GM12878 (cell line): ENCODE results near the gene GRM1. TPM values are rescaled to one million over a fixed set of nuclear protein-coding genes. Genes with fewer than 3 reads are reported as not detected.

Experiments used
- ATAC-seq: fragments of 200-7000 bp; cut with Tn5 transposase; 3 replicates; pipeline ENCODE4 v1.9.1; 2020; ENCODE audit warnings: mild to moderate bottlenecking, moderate library complexity
- BruUV-seq: library from RNA; stranded (reverse); fragments of 400-500 nt; replicated peaks from 2 replicates; lab custom pipeline; 2021; lab: Mats Ljungman, UMichigan
- CTCF ChIA-PET: fragments of 300-600 bp; sonication (Branson Sonifier 250); formaldehyde crosslinking; extraction: SDS; loops from one replicate; lab custom pipeline; 2021; ENCODE audit warnings: inconsistent platforms; lab: Yijun Ruan, JAX
- POLR2A ChIA-PET: fragments of 350-600 bp; formaldehyde crosslinking; extraction: SDS; loops from one replicate; lab custom pipeline; 2021; ENCODE audit warnings: inconsistent platforms; lab: Charles Lee
- RAD21 ChIA-PET: fragments of 300-600 bp; sonication (Branson Sonifier 250); formaldehyde crosslinking; loops from one replicate; lab custom pipeline; 2023; ENCODE audit warnings: antibody characterized with exemption; ENCODE audit not compliant: unreplicated experiment; lab: Charles Lee
- SMC1A ChIA-PET: fragments of 300-600 bp; sonication (Branson Sonifier 250); formaldehyde crosslinking; loops from one replicate; lab custom pipeline; 2023; ENCODE audit not compliant: unreplicated experiment, uncharacterized antibody; lab: Charles Lee
- DNase-seq: peaks from one replicate; pipeline ENCODE4 v3.0.0-alpha.2; 2011; ENCODE audit warnings: low read depth, low spot score
- FAIRE-seq: peaks from 3 replicates; lab custom pipeline; 2011; peaks lifted over from hg19 to GRCh38; lab: Jason Lieb, UNC
- H2AFZ ChIP-seq: 2 replicates; pipeline ENCODE4 v1.6.0; 2011; ENCODE audit warnings: low read depth, low read length, control low read depth; ENCODE audit not compliant: control insufficient read depth
- H3K27ac ChIP-seq: 2 replicates; pipeline ENCODE4 v1.5.1; 2011; ENCODE audit warnings: control low read depth; ENCODE audit not compliant: control insufficient read depth, insufficient read depth
- H3K27me3 ChIP-seq, 2 experiments: replicated peaks in 1 of 2; 2 replicates each; pipeline versions ENCODE4 v1.6.0 to v1.6.1; 2011; ENCODE audit warnings: low read length in 1 of 2; ENCODE audit not compliant: control insufficient read depth in 2 of 2, insufficient read depth in 2 of 2
- H3K36me3 ChIP-seq, 2 experiments: 2 replicates each; pipeline ENCODE4 v1.5.1; 2011; ENCODE audit warnings: low read length in 1 of 2; ENCODE audit not compliant: control insufficient read depth in 2 of 2, insufficient read depth in 2 of 2
- H3K4me1 ChIP-seq: 2 replicates; pipeline ENCODE4 v1.6.1; 2011; ENCODE audit warnings: mild to moderate bottlenecking, low read length, moderate library complexity, mixed read lengths; ENCODE audit not compliant: control insufficient read depth, insufficient read depth
- H3K4me2 ChIP-seq: 2 replicates; pipeline ENCODE4 v1.6.0; 2011; ENCODE audit warnings: control low read depth; ENCODE audit not compliant: control insufficient read depth, insufficient read depth
- H3K4me3 ChIP-seq: fragments of 200-600 bp; sonication (generic); 2 replicates; pipeline ENCODE4 v1.5.1; 2016
- H3K79me2 ChIP-seq: 2 replicates; pipeline ENCODE4 v1.6.0; 2011; ENCODE audit warnings: low read length; ENCODE audit not compliant: control insufficient read depth, insufficient read depth
- H3K9ac ChIP-seq: 2 replicates; pipeline ENCODE4 v1.8.0; 2011; ENCODE audit warnings: low read length, control low read depth, mixed read lengths; ENCODE audit not compliant: control insufficient read depth, insufficient read depth
- H3K9me3 ChIP-seq: replicated peaks from 3 replicates; pipeline ENCODE4 v1.5.1; 2011; ENCODE audit warnings: mild to moderate bottlenecking, low read length; ENCODE audit not compliant: control insufficient read depth, insufficient read depth
- H4K20me1 ChIP-seq: 2 replicates; pipeline ENCODE4 v1.6.0; 2011; ENCODE audit not compliant: control insufficient read depth, insufficient read depth
- ATF3 ChIP-seq: IDR thresholded peaks from 2 replicates; pipeline ENCODE4 v1.6.1; 2011; ENCODE audit warnings: low read depth, mild to moderate bottlenecking, low read length, moderate library complexity, borderline replicate concordance; ENCODE audit errors: extremely low read depth
- BHLHE40 ChIP-seq, 2 experiments: fragments of 450-650 bp in 1 of 2; IDR thresholded peaks; 2 replicates each; pipeline ENCODE4 v1.6.1; 2011 to 2017; ENCODE audit warnings: low read depth in 2 of 2, borderline replicate concordance in 1 of 2, improper control_type of control experiment in 1 of 2, low read length in 1 of 2, mild to moderate bottlenecking in 1 of 2
- CEBPB ChIP-seq, 2 experiments: fragments of 150-350 bp in 1 of 2; IDR thresholded peaks; 2 replicates each; pipeline ENCODE4 v1.6.1; 2012 to 2014; ENCODE audit warnings: low read depth in 2 of 2, low read length in 2 of 2, borderline replicate concordance in 1 of 2, inconsistent platforms in 1 of 2
- EED ChIP-seq: sonication (generic); IDR thresholded peaks from 2 replicates; pipeline ENCODE4 v1.6.1; 2016; ENCODE audit warnings: antibody characterized with exemption, low read depth
- MLLT1 ChIP-seq: fragments of 450-650 bp; IDR thresholded peaks from 2 replicates; pipeline ENCODE4 v1.6.1; 2016; ENCODE audit warnings: mild to moderate bottlenecking
- NR2C1 ChIP-seq: fragments of 450-650 bp; IDR thresholded peaks from 2 replicates; pipeline ENCODE4 v1.6.1; 2017; ENCODE audit warnings: antibody characterized with exemption, mild to moderate bottlenecking, moderate library complexity
- NR2F1 ChIP-seq: fragments of 450-650 bp; conservative IDR thresholded peaks from 2 replicates; pipeline ENCODE4 v1.6.1; 2017; ENCODE audit warnings: mild to moderate bottlenecking
- RCOR1 ChIP-seq: conservative IDR thresholded peaks from 2 replicates; pipeline ENCODE4 v1.6.1; 2012; ENCODE audit warnings: low read depth, low read length, improper control_type of control experiment
- RFX5 ChIP-seq: IDR thresholded peaks from 2 replicates; pipeline ENCODE4 v1.6.1; 2011; ENCODE audit warnings: low read depth, low read length, improper control_type of control experiment
- STAT1 ChIP-seq: fragments of 450-650 bp; conservative IDR thresholded peaks from 2 replicates; pipeline ENCODE4 v1.6.1; 2014; ENCODE audit warnings: antibody characterized with exemption, mild to moderate bottlenecking
- SUPT20H ChIP-seq: IDR thresholded peaks from 2 replicates; pipeline ENCODE4 v1.6.1; 2011; ENCODE audit warnings: low read depth, mild to moderate bottlenecking, low read length, moderate library complexity, borderline replicate concordance; ENCODE audit not compliant: control insufficient read depth
- ZNF217 ChIP-seq: fragments of 450-650 bp; IDR thresholded peaks from 2 replicates; pipeline ENCODE4 v1.6.1; 2017; ENCODE audit warnings: antibody characterized with exemption, mild to moderate bottlenecking
- ZSCAN29 ChIP-seq: fragments of 450-650 bp; IDR thresholded peaks from 2 replicates; pipeline ENCODE4 v1.6.1; 2017; ENCODE audit warnings: mild to moderate bottlenecking, moderate library complexity
- WGBS: methylation state at CpG from one replicate; pipeline ENCODE4 v1.1.6; 2016; ENCODE audit warnings: low lambda C conversion rate; ENCODE audit not compliant: insufficient replicate concordance, insufficient coverage; ENCODE audit errors: missing lambda C conversion rate; 5-methylcytosine and 5-hydroxymethylcytosine counted together
- in situ Hi-C: fragments of 300-500 bp; cut with MboI; formaldehyde crosslinking; loops from 9 replicates; pipeline ENCODE4 v1.14.3; 2018; ENCODE audit warnings: mixed read lengths
- intact Hi-C: fragments of 100-400 bp; cut with micrococcal nuclease; formaldehyde crosslinking; loops from one replicate; pipeline ENCODE4 v1.14.2; 2022; ENCODE audit not compliant: unreplicated experiment
- polyA plus RNA-seq, 11 experiments: library from polyadenylated mRNA; depleted of rRNA in 4 of 11; unstranded in 6 of 11; stranded (reverse) in 5 of 11; fragments of >200 nt; fragmentation: Nextera tagmentation in 4 of 11; fragmentation: Illumina TruSeq in 1 of 11; extraction: Ambion mirVana in 4 of 11; extraction: Trizol in 1 of 11; gene quantifications; 1 replicate in 1 of 11; 2 replicates in 10 of 11; pipeline versions ENCODE4 v1.2.1 to v1.2.3, GENCODE V29; 2011 to 2016; ENCODE audit warnings: inconsistent platforms in 2 of 11, missing spikeins in 2 of 11, low read depth in 1 of 11
- total RNA-seq, 4 experiments: library from RNA; depleted of rRNA in 3 of 4; stranded (reverse); fragments of >200 nt in 3 of 4; fragmentation: Illumina TruSeq in 1 of 4; extraction: Trizol in 1 of 4; gene quantifications; 2 replicates each; pipeline versions ENCODE4 v1.2.1 to v1.2.3, GENCODE V29; 2013 to 2021
- TF ChIP-seq, protein P1 (sequence below): fragments of 450-650 bp; IDR thresholded peaks from 2 replicates; pipeline ENCODE4 v1.6.1; 2017; ENCODE audit warnings: mild to moderate bottlenecking, moderate library complexity

The GRM1 gene
- total and polyA plus RNA-seq, 10 of the 15 experiments (the other 5 are each of a cell fraction or from before 2014, with no cell fraction given), result 0.04 TPM; not detected in 9

DNA sequence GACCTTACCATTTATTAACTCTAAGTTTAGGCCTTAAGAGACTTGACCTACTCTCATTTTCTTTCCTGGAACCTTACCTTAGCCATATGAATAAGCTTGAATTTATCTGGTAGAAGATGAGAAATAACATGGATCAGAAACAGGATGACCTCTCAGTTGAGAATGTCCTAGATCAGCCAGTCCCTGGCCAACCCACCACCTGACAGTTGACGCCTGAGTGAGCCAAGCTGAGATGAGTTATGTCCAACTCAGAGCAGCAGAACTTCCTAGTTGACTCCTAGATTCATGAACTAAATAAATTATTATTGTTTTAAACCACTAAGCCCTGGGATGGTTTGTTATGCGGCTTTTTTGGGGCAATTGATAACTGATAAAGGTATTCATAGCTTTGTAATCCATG lies 281.8 kb downstream of the GRM1 start:
- Histone ChIP-seq H4K20me1 (no peaks in the 10 kb centered on the region), H3K9me3 (no peaks in the 10 kb centered on the region), H3K27ac (no peak overlapping the region), H3K79me2 (no peaks in the 10 kb centered on the region), H2AFZ (no peak overlapping the region), H3K4me3 (no peak overlapping the region), H3K36me3 (no peaks in the 10 kb centered on the region), H3K4me2 (no peak overlapping the region), H3K27me3 (no peaks in the 10 kb centered on the region), H3K9ac (no peak overlapping the region), H3K4me1 (no peaks in the 10 kb centered on the region)
- BruUV-seq, result no TSS peak
- 46% methylated on average over 2 of the region's 2 CpGs for WGBS
- intact Hi-C loops, result no loop called here
- FAIRE-seq (no peak), ATAC-seq (no peak), DNase-seq (no peak)
- SMC1A ChIA-PET, result no interaction called here
- POLR2A ChIA-PET, result no interaction called here
- no peak for TF ChIP-seq SUPT20H
- TF ChIP-seq RCOR1, result no peak
- TF ChIP-seq ATF3, result no peak
- no peak for TF ChIP-seq MLLT1
- TF ChIP-seq NR2F1, result no peak
- TF ChIP-seq NR2C1, result no peak
- TF ChIP-seq STAT1, result no peak
- TF ChIP-seq EED, result no peak
- no peak for TF ChIP-seq ZNF217
- TF ChIP-seq, protein P1, sequence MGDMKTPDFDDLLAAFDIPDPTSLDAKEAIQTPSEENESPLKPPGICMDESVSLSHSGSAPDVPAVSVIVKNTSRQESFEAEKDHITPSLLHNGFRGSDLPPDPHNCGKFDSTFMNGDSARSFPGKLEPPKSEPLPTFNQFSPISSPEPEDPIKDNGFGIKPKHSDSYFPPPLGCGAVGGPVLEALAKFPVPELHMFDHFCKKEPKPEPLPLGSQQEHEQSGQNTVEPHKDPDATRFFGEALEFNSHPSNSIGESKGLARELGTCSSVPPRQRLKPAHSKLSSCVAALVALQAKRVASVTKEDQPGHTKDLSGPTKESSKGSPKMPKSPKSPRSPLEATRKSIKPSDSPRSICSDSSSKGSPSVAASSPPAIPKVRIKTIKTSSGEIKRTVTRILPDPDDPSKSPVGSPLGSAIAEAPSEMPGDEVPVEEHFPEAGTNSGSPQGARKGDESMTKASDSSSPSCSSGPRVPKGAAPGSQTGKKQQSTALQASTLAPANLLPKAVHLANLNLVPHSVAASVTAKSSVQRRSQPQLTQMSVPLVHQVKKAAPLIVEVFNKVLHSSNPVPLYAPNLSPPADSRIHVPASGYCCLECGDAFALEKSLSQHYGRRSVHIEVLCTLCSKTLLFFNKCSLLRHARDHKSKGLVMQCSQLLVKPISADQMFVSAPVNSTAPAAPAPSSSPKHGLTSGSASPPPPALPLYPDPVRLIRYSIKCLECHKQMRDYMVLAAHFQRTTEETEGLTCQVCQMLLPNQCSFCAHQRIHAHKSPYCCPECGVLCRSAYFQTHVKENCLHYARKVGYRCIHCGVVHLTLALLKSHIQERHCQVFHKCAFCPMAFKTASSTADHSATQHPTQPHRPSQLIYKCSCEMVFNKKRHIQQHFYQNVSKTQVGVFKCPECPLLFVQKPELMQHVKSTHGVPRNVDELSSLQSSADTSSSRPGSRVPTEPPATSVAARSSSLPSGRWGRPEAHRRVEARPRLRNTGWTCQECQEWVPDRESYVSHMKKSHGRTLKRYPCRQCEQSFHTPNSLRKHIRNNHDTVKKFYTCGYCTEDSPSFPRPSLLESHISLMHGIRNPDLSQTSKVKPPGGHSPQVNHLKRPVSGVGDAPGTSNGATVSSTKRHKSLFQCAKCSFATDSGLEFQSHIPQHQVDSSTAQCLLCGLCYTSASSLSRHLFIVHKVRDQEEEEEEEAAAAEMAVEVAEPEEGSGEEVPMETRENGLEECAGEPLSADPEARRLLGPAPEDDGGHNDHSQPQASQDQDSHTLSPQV, result no peak
- no peak for TF ChIP-seq RFX5
- no peak for TF ChIP-seq CEBPB (IDR thresholded peaks at IDR 0.05; ENCODE audit: borderline replicate concordance in 1 of 2, low read depth in 2 of 2, low read length in 2 of 2)
- TF ChIP-seq ZSCAN29, result no peak
- TF ChIP-seq BHLHE40 (IDR thresholded peaks at IDR 0.05; ENCODE audit: borderline replicate concordance in 1 of 2, low read depth in 2 of 2, low read length in 1 of 2), result no peak
- CTCF ChIA-PET, result no interaction called here
- in situ Hi-C loops, result no loop called here
- RAD21 ChIA-PET, result no interaction called here
